H9 (cell line): ENCODE results near the gene MAPK4. TPM values are rescaled to one million over a fixed set of nuclear protein-coding genes. Genes with fewer than 3 reads are reported as not detected.
A peak's percentile ranks its signal among the peaks of the same experiment; 100 is the strongest.

Experiments used
- DNase-seq: peaks from one replicate; pipeline ENCODE4 v3.0.0-alpha.2; 2017
- H2AFZ ChIP-seq: one replicate; pipeline ENCODE4 v1.6.1; 2013; ENCODE audit warnings: mild to moderate bottlenecking, low read length, control low read depth, moderate library complexity
- H2AK5ac ChIP-seq: 2 replicates; pipeline ENCODE4 v1.6.1; 2013; ENCODE audit warnings: low read length, control low read depth, mixed read lengths; ENCODE audit not compliant: insufficient read length
- H2BK120ac ChIP-seq: one replicate; pipeline ENCODE4 v1.6.1; 2013; ENCODE audit warnings: low read depth, mild to moderate bottlenecking, low read length, control low read depth, inconsistent platforms; ENCODE audit not compliant: poor library complexity, severe bottlenecking
- H2BK12ac ChIP-seq: 2 replicates; pipeline ENCODE4 v1.6.1; 2013; ENCODE audit warnings: low read length, control low read depth, mixed read lengths, low read depth; ENCODE audit not compliant: insufficient read length
- H2BK15ac ChIP-seq: 2 replicates; pipeline ENCODE4 v1.6.1; 2013; ENCODE audit warnings: low read depth, low read length, control low read depth
- H2BK20ac ChIP-seq: one replicate; pipeline ENCODE4 v1.6.1; 2013; ENCODE audit warnings: low read depth, mild to moderate bottlenecking, low read length, control low read depth, inconsistent platforms; ENCODE audit not compliant: poor library complexity, severe bottlenecking
- H2BK5ac ChIP-seq: 2 replicates; pipeline ENCODE4 v1.6.1; 2013; ENCODE audit warnings: low read length, control low read depth, mixed read lengths; ENCODE audit not compliant: insufficient read length
- H3K14ac ChIP-seq: 2 replicates; pipeline ENCODE4 v1.6.1; 2013; ENCODE audit warnings: low read length, control low read depth; ENCODE audit not compliant: insufficient read depth
- H3K18ac ChIP-seq: 2 replicates; pipeline ENCODE4 v1.6.1; 2013; ENCODE audit warnings: low read depth, mild to moderate bottlenecking, mixed read lengths, low read length, control low read depth; ENCODE audit not compliant: insufficient read length
- H3K23ac ChIP-seq: 2 replicates; pipeline ENCODE4 v1.6.1; 2013; ENCODE audit warnings: low read length, control low read depth, mixed read lengths, low read depth; ENCODE audit not compliant: insufficient read length
- H3K23me2 ChIP-seq: 2 replicates; pipeline ENCODE4 v1.6.1; 2013; ENCODE audit warnings: low read depth, mild to moderate bottlenecking, mixed read lengths, low read length, control low read depth; ENCODE audit not compliant: insufficient read length, poor library complexity, severe bottlenecking
- H3K27ac ChIP-seq: 2 replicates; pipeline ENCODE4 v1.5.1; 2013; ENCODE audit warnings: low read length, control low read depth, mixed read lengths, low read depth; ENCODE audit not compliant: insufficient read length
- H3K27me3 ChIP-seq: 2 replicates; pipeline ENCODE4 v1.6.1; 2013; ENCODE audit warnings: low read length, control low read depth, inconsistent platforms; ENCODE audit not compliant: insufficient read depth
- H3K4ac ChIP-seq: 2 replicates; pipeline ENCODE4 v1.6.1; 2013; ENCODE audit warnings: low read depth, mild to moderate bottlenecking, control low read depth, inconsistent platforms, low read length, moderate library complexity
- H3K4me1 ChIP-seq: 2 replicates; pipeline ENCODE4 v1.6.1; 2013; ENCODE audit warnings: low read length, control low read depth, inconsistent platforms; ENCODE audit not compliant: insufficient read depth
- H3K4me2 ChIP-seq: 2 replicates; pipeline ENCODE4 v1.6.1; 2013; ENCODE audit warnings: low read length, control low read depth, mixed read lengths; ENCODE audit not compliant: insufficient read length, insufficient read depth
- H3K56ac ChIP-seq: 2 replicates; pipeline ENCODE4 v1.6.1; 2013; ENCODE audit warnings: low read depth, mild to moderate bottlenecking, mixed read lengths, low read length, control low read depth; ENCODE audit not compliant: insufficient read length
- H3K79me1 ChIP-seq: 2 replicates; pipeline ENCODE4 v1.6.1; 2013; ENCODE audit warnings: low read depth, mild to moderate bottlenecking, moderate library complexity, low read length, control low read depth, inconsistent platforms; ENCODE audit not compliant: insufficient read depth, poor library complexity, severe bottlenecking
- H3K79me2 ChIP-seq: 2 replicates; pipeline ENCODE4 v1.6.1; 2013; ENCODE audit warnings: low read length, control low read depth, inconsistent platforms; ENCODE audit not compliant: insufficient read depth
- H3K9ac ChIP-seq: 2 replicates; pipeline ENCODE4 v1.6.1; 2013; ENCODE audit warnings: low read length, control low read depth, mixed read lengths; ENCODE audit not compliant: insufficient read length; ENCODE audit errors: extremely low read depth
- H3K9me3 ChIP-seq: one replicate; pipeline ENCODE4 v1.6.1; 2013; ENCODE audit warnings: low read depth, low read length, inconsistent platforms; ENCODE audit not compliant: control insufficient read depth
- H3T11ph ChIP-seq: one replicate; pipeline ENCODE4 v1.6.1; 2013; ENCODE audit warnings: mild to moderate bottlenecking, low read length, control low read depth, inconsistent platforms
- H4K20me1 ChIP-seq: one replicate; pipeline ENCODE4 v1.6.1; 2013; ENCODE audit not compliant: control insufficient read depth, insufficient read length, insufficient read depth
- H4K5ac ChIP-seq: 2 replicates; pipeline ENCODE4 v1.6.1; 2013; ENCODE audit warnings: low read depth, mild to moderate bottlenecking, mixed read lengths, low read length, control low read depth; ENCODE audit not compliant: insufficient read length
- H4K8ac ChIP-seq: replicated peaks from 2 replicates; pipeline ENCODE4 v1.6.1; 2013; ENCODE audit warnings: low read length, control low read depth, mixed read lengths, low read depth; ENCODE audit not compliant: insufficient read length
- H4K91ac ChIP-seq: 2 replicates; pipeline ENCODE4 v1.6.1; 2013; ENCODE audit warnings: low read depth, mild to moderate bottlenecking, moderate library complexity, mixed read lengths, low read length, control low read depth; ENCODE audit not compliant: insufficient read length
- H3K27ac Mint-ChIP-seq, 3 experiments: 2 replicates in 2 of 3; 3 replicates in 1 of 3; pipeline ENCODE4 v1.8.0; 2020 to 2021; ENCODE audit warnings: mixed read lengths in 3 of 3, mild to moderate bottlenecking in 1 of 3, moderate library complexity in 1 of 3
- H3K27me3 Mint-ChIP-seq: 2 replicates; pipeline ENCODE4 v1.8.0; 2021; ENCODE audit warnings: low read depth, mild to moderate bottlenecking, moderate library complexity, mixed read lengths
- H3K36me3 Mint-ChIP-seq, 3 experiments: 2 replicates in 2 of 3; 3 replicates in 1 of 3; pipeline ENCODE4 v1.8.0; 2020 to 2021; ENCODE audit warnings: low read depth in 3 of 3, mixed read lengths in 3 of 3; ENCODE audit not compliant: insufficient read depth in 1 of 3
- H3K4me1 Mint-ChIP-seq, 2 experiments: 2 replicates each; pipeline ENCODE4 v1.8.0; 2020; ENCODE audit warnings: mixed read lengths in 2 of 2
- H3K4me3 Mint-ChIP-seq, 2 experiments: 2 replicates in 1 of 2; 3 replicates in 1 of 2; pipeline ENCODE4 v1.8.0; 2020 to 2021; ENCODE audit warnings: mild to moderate bottlenecking in 2 of 2, mixed read lengths in 2 of 2, moderate library complexity in 1 of 2
- H3K9me3 Mint-ChIP-seq, 2 experiments: 2 replicates in 1 of 2; 3 replicates in 1 of 2; pipeline ENCODE4 v1.8.0; 2020; ENCODE audit warnings: mild to moderate bottlenecking in 2 of 2, mixed read lengths in 2 of 2, moderate library complexity in 1 of 2
- CTCF ChIP-seq: fragments of 200-600 bp; sonication (generic); conservative IDR thresholded peaks from 3 replicates; pipeline ENCODE4 v1.8.0; 2021; ENCODE audit warnings: antibody characterized with exemption, mild to moderate bottlenecking
- WGBS: extraction: QIAGEN DNeasy Blood & Tissue Kit; methylation state at CpG from one replicate; pipeline ENCODE4 v1.1.7; 2013; ENCODE audit warnings: missing lambda C conversion rate, low lambda C conversion rate, mixed read lengths; ENCODE audit not compliant: insufficient read length; ENCODE audit errors: extremely low coverage; 5-methylcytosine and 5-hydroxymethylcytosine counted together
- total RNA-seq: library from RNA; stranded (reverse); gene quantifications from 2 replicates; pipeline ENCODE4 v1.2.1, GENCODE V29; 2021

Gene MAPK4
- total RNA-seq, 1 experiment from 2014 or later = 1.6 TPM

GRCh38 chr18:50578651-50579050 lies 18.8 kb downstream of the MAPK4 start:
- Mint-ChIP-seq H3K36me3 (peaks cover 0 to 2% (median 0%) of the 10 kb centered on the region in 3 experiments; a peak in 1 of 7 replicates), H3K27ac (peak overlapping the region in 1 of 3 experiments; percentile 3; a peak in 1 of 7 replicates), H3K9me3 (no peaks in the 10 kb centered on the region; a peak in 1 of 5 replicates), H3K4me1 (peaks cover 56 to 66% of the 10 kb centered on the region in 2 experiments), H3K4me3 (no peak overlapping the region), H3K27me3 (peaks cover 39% of the 10 kb centered on the region)
- no peak overlapping the region for H3K56ac ChIP-seq
- no peak overlapping the region for H3K4ac ChIP-seq
- no CpG with 5 or more reads among the region's 3 CpGs for WGBS
- H3K23me2 ChIP-seq = no peaks in the 10 kb centered on the region
- no peak overlapping the region for H4K91ac ChIP-seq
- H3T11ph ChIP-seq = no peak overlapping the region
- no peak overlapping the region for H3K18ac ChIP-seq
- DNase-seq = no peak
- no peak overlapping the region for H2BK5ac ChIP-seq
- H3K27me3 ChIP-seq = no peaks in the 10 kb centered on the region
- H3K4me2 ChIP-seq = no peak overlapping the region
- no peak overlapping the region for H2BK20ac ChIP-seq
- no peak overlapping the region for H2AFZ ChIP-seq
- no peak overlapping the region for H3K14ac ChIP-seq
- H3K79me2 ChIP-seq = no peaks in the 10 kb centered on the region
- H3K79me1 ChIP-seq = no peaks in the 10 kb centered on the region
- no peak overlapping the region for H2AK5ac ChIP-seq
- no peak overlapping the region for H2BK120ac ChIP-seq
- no peaks in the 10 kb centered on the region for H4K20me1 ChIP-seq
- H4K8ac ChIP-seq = no peak overlapping the region
- no peak overlapping the region for H2BK15ac ChIP-seq
- H3K23ac ChIP-seq = no peak overlapping the region
- no peak overlapping the region for H3K27ac ChIP-seq
- no peak overlapping the region for H2BK12ac ChIP-seq
- no peak for TF ChIP-seq CTCF
- H3K9ac ChIP-seq = no peak overlapping the region
- no peaks in the 10 kb centered on the region for H3K9me3 ChIP-seq
- no peak overlapping the region for H4K5ac ChIP-seq
- H3K4me1 ChIP-seq = peaks cover 6% of the 10 kb centered on the region; the same call in 1 of the 2 replicates
